Natural killer cell (primary cell): ENCODE data around the gene ALK. TPM values are rescaled to one million over a fixed set of nuclear protein-coding genes. Genes with fewer than 3 reads are reported as not detected.

Experiments used
- ATAC-seq, 3 donors: fragments of 150-1000 bp in 2 of 3; fragments of 200-7000 bp in 1 of 3; cut with Tn5 transposase; 1 replicate in 1 of 3; 2 replicates in 2 of 3; pipeline ENCODE4 v1.10.0; 2021; ENCODE audit warnings: mild to moderate bottlenecking in 2 of 3, moderate library complexity in 2 of 3
- DNase-seq, 2 donors: peaks; one replicate each; pipeline versions ENCODE4 v3.0.0 to v3.0.0-alpha.2; 2013 to 2021; ENCODE audit warnings: mixed read lengths in 1 of 2
- H3K27ac ChIP-seq: one replicate; pipeline ENCODE4 v1.5.1; 2013; ENCODE audit warnings: mild to moderate bottlenecking, low read length
- H3K27me3 ChIP-seq: one replicate; pipeline ENCODE4 v1.6.1; 2013; ENCODE audit warnings: low read length; ENCODE audit not compliant: control insufficient read depth, insufficient read depth
- H3K36me3 ChIP-seq: one replicate; pipeline ENCODE4 v1.6.1; 2013; ENCODE audit warnings: low read length; ENCODE audit not compliant: control insufficient read depth, insufficient read depth
- H3K4me1 ChIP-seq: one replicate; pipeline ENCODE4 v1.6.1; 2013; ENCODE audit warnings: low read length; ENCODE audit not compliant: control insufficient read depth, insufficient read depth
- H3K4me3 ChIP-seq: one replicate; pipeline ENCODE4 v1.5.1; 2013; ENCODE audit warnings: low read length
- H3K9me3 ChIP-seq: one replicate; pipeline ENCODE4 v1.6.1; 2013; ENCODE audit warnings: low read length; ENCODE audit not compliant: control insufficient read depth, insufficient read depth
- H3K27ac Mint-ChIP-seq, 2 donors: one replicate each; pipeline ENCODE4 v1.8.0; 2022; ENCODE audit warnings: mild to moderate bottlenecking in 2 of 2, mixed read lengths in 2 of 2, moderate library complexity in 1 of 2
- H3K27me3 Mint-ChIP-seq, 2 donors: one replicate each; pipeline ENCODE4 v1.8.0; 2022; ENCODE audit warnings: low read depth in 2 of 2, mixed read lengths in 2 of 2
- H3K36me3 Mint-ChIP-seq: one replicate; pipeline ENCODE4 v1.8.0; 2022; ENCODE audit warnings: mixed read lengths
- H3K4me1 Mint-ChIP-seq, 2 donors: one replicate each; pipeline ENCODE4 v1.8.0; 2022; ENCODE audit warnings: mixed read lengths in 2 of 2
- H3K4me3 Mint-ChIP-seq: one replicate; pipeline ENCODE4 v1.8.0; 2022; ENCODE audit warnings: mild to moderate bottlenecking, moderate library complexity, mixed read lengths
- H3K9me3 Mint-ChIP-seq, 2 donors: one replicate each; pipeline ENCODE4 v1.8.0; 2022; ENCODE audit warnings: mixed read lengths in 2 of 2
- WGBS: methylation state at CpG from one replicate; pipeline ENCODE4 v1.1.7; 2013; ENCODE audit warnings: missing lambda C conversion rate; ENCODE audit not compliant: insufficient coverage; 5-methylcytosine and 5-hydroxymethylcytosine counted together
- intact Hi-C: fragments of 100-400 bp; cut with micrococcal nuclease; formaldehyde crosslinking; loops from one replicate; pipeline ENCODE4 v1.14.2; 2022
- total RNA-seq, 4 donors: library from RNA; stranded (reverse); fragments of 120-200 nt in 1 of 4; gene quantifications; one replicate each; pipeline versions ENCODE4 v1.2.3 to v1.2.4, GENCODE V29; 2013 to 2022
- TF ChIP-seq, protein P1 (sequence below): fragments of 200-600 bp; IDR thresholded peaks from one replicate; pipeline ENCODE4 v1.8.0; 2022; ENCODE audit warnings: antibody characterized with exemption

ALK gene
- total RNA-seq, 3 donors from 2014 or later (not counting 1 experiment from before 2014, with no cell fraction given) = not detected

- peaks cover 9 to 21% of the 10 kb centered on the region in 2 donors for H3K27me3 Mint-ChIP-seq
- H3K9me3 Mint-ChIP-seq = no peaks in the 10 kb centered on the region
- Histone ChIP-seq H3K4me1 (no peaks in the 10 kb centered on the region), H3K9me3 (no peaks in the 10 kb centered on the region), H3K36me3 (no peaks in the 10 kb centered on the region), H3K4me3 (no peak overlapping the region), H3K27me3 (no peaks in the 10 kb centered on the region), H3K27ac (no peak overlapping the region)
- TF ChIP-seq, protein P1, sequence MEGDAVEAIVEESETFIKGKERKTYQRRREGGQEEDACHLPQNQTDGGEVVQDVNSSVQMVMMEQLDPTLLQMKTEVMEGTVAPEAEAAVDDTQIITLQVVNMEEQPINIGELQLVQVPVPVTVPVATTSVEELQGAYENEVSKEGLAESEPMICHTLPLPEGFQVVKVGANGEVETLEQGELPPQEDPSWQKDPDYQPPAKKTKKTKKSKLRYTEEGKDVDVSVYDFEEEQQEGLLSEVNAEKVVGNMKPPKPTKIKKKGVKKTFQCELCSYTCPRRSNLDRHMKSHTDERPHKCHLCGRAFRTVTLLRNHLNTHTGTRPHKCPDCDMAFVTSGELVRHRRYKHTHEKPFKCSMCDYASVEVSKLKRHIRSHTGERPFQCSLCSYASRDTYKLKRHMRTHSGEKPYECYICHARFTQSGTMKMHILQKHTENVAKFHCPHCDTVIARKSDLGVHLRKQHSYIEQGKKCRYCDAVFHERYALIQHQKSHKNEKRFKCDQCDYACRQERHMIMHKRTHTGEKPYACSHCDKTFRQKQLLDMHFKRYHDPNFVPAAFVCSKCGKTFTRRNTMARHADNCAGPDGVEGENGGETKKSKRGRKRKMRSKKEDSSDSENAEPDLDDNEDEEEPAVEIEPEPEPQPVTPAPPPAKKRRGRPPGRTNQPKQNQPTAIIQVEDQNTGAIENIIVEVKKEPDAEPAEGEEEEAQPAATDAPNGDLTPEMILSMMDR = no peak
- no peaks in the 10 kb centered on the region for H3K4me1 Mint-ChIP-seq
- no peak overlapping the region for H3K4me3 Mint-ChIP-seq
- 87% methylated on average over 5 of the region's 5 CpGs for WGBS
- intact Hi-C loops = no loop called here
- DNase-seq (no peak), ATAC-seq (no peak)
- no peaks in the 10 kb centered on the region for H3K36me3 Mint-ChIP-seq
- H3K27ac Mint-ChIP-seq = no peak overlapping the region
Measured at GRCh38 chr2:29452036-29452435, 469.4 kb downstream of the ALK start.

DNA sequence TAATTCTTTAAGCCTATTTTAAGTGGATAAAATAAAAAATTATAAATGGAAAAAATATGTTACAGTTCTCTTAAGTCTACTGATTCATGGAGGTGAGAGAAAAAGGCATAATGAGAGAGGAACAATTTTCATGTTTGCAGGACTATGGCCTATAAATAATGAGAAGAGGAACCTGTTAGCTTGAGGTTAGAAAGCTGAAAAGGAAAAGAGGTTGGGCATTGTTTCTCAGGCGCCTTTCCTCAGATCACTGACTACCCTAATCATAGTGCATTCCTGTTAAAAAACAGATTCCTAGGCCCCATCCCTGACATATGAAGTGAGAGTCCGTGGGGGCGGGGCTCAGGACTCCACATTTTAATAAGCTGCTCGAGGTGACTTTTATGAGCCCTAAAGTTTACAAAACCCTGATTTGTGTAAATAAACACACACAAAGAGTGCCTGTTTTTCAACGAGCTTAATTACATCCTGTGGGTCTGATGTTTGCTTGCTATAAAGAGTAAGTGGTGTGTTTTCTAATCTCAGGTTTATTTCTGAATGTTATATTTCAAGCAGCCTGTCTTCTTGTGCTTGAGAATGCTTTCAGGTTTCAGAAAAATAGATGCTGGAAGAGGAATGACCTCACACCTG is 470.7 kb downstream of the ALK start:
- H3K27me3 Mint-ChIP-seq = peaks cover 14 to 29% of the 10 kb centered on the region in 2 donors
- Histone ChIP-seq H3K9me3 (no peaks in the 10 kb centered on the region), H3K27me3 (no peaks in the 10 kb centered on the region), H3K4me3 (no peak overlapping the region), H3K27ac (no peak overlapping the region), H3K4me1 (no peaks in the 10 kb centered on the region), H3K36me3 (no peaks in the 10 kb centered on the region)
- no peaks in the 10 kb centered on the region for H3K4me1 Mint-ChIP-seq
- 15% methylated on average over 3 of the region's 5 CpGs for WGBS
- intact Hi-C loops = no loop called here
- H3K27ac Mint-ChIP-seq = no peak overlapping the region
- H3K36me3 Mint-ChIP-seq = no peaks in the 10 kb centered on the region
- TF ChIP-seq, protein P1 = no peak
- DNase-seq = no peak
- H3K9me3 Mint-ChIP-seq = no peaks in the 10 kb centered on the region
- H3K4me3 Mint-ChIP-seq = no peak overlapping the region
- no peak for ATAC-seq

DNA sequence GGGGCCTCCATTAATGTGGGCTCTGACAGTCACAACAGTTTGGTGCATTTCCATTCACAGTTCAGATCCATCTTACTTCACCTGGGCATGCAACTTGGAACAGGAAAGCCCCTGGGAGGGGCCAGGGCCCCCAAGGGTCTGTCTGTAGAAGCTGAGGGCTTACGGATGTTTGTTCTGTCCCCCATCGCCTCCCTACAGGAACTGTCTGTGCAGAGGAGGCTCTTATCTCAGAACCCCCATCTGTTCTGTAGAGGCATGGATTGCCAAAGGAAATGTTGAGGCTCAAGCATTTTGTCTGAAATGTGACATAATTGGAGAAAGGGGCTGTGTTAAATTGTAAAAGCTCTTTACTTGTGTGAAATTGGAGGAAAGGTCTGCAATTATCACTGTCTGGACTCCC is 471.9 kb downstream of the ALK start:
- 68% methylated on average over 2 of the region's 2 CpGs for WGBS
- ATAC-seq = no peak

More for the DNA sequence above, 471.9 kb downstream of the ALK start:
- Mint-ChIP-seq H3K4me3 (no peak overlapping the region), H3K9me3 (no peaks in the 10 kb centered on the region), H3K4me1 (no peaks in the 10 kb centered on the region), H3K27me3 (peaks cover 10 to 29% of the 10 kb centered on the region in 2 donors), H3K36me3 (no peaks in the 10 kb centered on the region), H3K27ac (no peak overlapping the region)
- H3K27ac ChIP-seq = no peak overlapping the region
- no peaks in the 10 kb centered on the region for H3K9me3 ChIP-seq
- DNase-seq = no peak
- intact Hi-C loops = no loop called here
- no peaks in the 10 kb centered on the region for H3K27me3 ChIP-seq
- H3K4me3 ChIP-seq = no peak overlapping the region
- H3K36me3 ChIP-seq = no peaks in the 10 kb centered on the region
- TF ChIP-seq, protein P1 = no peak
- no peaks in the 10 kb centered on the region for H3K4me1 ChIP-seq
